HG03175 (cell line): Measurements from ENCODE around the gene CYP26B1.

Experiments
- ATAC-seq: cut with Tn5 transposase; IDR thresholded peaks from one replicate; pipeline ENCODE4 v1.9.1; 2021; ENCODE audit warnings: mild to moderate bottlenecking, moderate library complexity; ENCODE audit not compliant: unreplicated experiment

The CYP26B1 gene

DNA sequence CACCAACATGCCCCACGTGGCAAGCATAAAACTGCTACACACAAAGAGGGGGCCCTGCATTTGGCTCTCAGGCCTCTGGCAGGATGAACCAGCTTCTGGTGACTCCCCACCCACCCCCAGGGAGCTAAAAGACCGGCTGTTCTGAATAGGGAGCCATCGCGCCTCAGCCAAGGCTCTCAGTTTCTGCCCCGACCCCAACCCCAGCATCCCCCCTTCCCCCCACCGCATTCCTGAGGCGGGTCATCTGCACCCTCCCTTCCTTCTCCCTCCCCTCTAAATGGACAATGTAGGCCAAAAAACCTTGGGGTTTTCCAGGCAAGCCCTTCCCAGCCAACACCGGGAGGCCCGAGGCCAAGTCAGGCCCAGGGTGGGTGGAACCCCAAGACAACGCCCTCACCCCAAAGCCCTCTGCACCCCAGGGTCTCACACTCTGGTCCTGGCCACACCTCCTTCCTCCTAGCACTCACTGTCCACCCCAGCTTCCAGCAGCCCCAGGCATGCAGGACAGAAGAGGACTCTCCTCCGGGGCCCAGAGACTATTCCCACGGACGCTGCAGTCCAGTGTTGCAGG lies 5.7 kb downstream of the CYP26B1 start:
- no peak for ATAC-seq

DNA sequence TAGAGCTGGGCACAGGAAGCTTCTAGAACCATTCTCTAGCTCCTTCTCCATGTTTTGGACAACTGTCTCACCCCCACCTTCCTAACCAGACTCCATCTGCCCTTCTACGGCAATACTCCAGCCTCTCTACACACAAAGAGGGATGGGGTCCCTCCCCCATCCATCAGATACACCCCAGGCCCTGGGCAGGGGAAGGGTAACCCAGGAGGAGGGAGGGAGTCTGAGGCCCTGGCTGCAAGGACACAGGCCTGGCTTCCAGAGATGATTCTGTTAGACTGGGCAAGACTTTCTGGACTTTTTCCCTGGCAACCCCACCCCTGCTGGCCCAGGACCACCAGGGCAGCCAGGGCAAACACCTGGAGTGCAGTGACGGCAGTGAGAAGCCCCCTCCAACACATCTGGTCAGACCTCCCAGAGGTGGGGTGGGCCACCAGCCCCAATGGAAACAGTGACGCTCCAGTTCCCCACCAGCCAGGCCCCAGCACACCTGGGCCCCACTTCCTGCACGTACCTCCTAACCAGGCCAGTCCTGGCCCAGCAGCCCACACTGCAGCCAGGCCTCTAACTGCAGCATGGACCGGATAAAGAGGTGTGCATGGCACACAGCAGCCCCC lies 6.5 kb downstream of the CYP26B1 start:
- no peak for ATAC-seq

DNA sequence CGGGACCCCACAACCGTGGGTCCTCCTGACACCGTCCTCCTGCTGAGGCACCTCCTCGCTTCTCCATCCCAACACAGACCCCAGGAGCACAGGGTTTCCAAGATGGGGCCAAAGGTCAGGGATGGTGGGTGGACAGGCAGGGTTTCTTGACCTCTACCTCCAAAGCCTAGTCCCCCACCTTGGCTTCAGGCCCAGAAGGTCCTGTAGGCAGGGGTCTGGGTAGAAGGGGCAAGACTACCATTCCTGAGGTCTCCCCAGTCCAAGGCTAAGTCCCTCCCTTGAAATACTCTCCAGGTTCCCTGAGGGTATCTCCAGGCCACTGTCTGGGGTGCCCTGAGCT lies 7.1 kb downstream of the CYP26B1 start:
- ATAC-seq = no peak

DNA sequence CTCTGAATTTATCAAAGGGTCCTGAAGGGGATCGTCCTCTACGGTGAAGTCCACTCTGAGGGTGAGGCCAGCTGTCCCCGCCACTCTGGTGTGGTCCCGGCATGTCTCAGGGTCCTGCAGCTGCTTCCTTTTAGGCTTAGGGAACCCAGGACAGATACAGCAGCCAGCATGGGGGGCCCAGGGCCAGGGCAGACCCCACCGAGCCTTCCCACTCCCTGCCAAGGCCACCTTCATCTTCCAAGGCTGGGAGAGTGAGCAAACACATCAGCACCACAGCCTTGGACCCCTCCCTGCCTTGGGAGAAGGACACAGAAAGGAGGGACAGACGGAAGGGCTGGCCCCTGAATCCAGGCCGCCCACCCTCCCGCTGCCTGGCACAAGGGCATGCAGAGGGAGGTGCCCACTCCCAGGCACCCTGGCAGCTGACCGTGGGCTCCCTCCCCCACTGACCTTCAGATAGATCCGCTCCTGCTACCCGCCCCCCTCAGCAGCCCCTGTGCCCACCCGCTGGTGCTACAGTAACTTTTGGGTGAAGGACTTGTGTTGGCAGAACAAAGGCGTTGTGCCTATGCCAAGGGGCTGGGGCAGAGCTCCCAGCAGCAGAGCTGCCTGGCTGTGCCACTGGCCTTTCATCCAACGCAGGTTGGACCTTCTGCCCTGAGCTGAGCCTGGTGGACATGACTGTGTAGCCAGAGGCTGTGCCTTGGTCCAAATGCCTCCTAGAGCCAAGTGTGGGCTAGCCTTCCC lies 7.6 kb downstream of the CYP26B1 start:
- no peak for ATAC-seq

DNA sequence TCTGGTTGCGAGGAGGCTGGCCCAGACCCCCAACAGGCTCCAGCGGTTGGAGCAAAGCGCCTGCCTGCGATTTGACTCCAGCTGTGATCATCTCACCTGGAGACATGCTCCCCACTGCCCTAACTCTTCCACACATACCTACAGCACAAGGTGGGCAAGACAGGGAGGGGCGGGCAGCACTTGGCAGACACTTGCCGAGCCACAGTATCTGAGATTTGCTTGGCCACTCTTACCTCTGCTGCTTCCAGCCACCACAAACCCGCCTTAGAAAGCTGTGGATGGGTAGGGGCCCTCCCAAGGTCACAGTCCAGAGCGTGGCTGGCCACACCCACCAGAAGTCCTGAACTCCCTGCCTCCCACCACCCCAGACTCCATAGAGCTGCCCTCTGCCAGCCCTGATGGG lies 8.2 kb downstream of the CYP26B1 start:
- ATAC-seq = no peak

DNA sequence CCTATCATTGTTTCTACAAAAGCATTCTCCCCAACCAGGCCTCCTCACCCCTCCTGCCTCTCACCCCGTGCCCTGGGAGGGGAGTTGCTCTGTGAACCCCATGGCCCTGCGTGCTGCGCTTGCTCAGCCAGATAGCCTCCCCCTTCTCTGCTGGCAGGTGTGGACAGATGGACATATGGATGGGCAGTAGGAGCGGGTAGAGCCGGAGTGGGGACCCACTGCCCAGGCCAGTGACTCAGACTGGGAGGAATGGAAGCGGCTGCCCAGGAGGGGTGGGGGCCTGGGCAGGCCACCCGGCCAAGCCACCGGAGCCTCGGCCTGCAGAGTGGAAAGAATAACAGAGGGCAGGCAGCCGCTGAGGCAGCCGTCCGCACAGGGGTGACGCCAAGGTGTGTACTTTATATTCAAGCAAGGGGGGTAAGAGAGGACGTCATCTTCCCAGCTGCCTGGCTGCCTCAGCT lies 8.7 kb downstream of the CYP26B1 start:
- no peak for ATAC-seq

DNA sequence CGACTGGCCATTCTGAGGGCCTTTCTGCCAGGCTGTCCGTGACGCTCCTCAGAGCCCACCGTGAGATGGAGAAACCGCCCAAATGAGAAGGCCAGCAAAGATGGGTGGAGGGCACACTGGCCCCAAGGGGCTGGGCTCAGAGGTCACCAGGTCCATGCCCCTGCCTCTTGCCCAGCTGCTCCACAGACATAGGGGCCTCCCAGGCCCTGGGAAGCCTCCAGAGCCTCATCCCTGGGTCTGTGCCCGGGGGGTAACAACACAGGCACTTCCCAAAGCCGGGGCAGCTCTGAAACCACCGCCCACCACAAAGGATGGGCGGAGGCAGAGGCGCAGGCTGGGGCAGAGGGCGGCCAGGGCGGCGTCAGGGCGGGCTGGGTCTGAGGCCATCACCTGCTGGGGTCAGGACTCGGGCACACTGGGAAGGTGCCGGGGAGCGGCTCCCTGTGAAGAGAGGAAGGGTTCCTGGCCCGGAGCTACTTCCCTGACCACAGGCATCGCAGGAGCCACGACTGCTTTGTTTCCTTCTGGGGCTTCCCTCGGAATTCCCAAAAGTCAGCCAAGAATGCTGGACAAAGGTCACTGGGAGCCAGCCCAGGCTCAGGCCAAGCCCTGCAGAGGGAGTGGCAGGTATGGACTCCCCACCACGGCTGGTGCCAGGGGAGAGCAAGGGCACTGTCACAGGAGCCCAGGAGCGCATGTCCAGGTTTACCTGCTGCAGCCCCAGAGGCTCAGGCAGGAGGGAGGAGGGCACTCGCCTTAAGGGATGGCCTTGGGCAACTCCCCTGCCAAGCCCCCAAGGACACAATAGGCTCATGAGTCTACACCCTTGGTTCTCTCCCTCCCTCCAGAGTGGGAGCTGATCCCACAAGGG lies 9.4 kb downstream of the CYP26B1 start:
- ATAC-seq = no peak

DNA sequence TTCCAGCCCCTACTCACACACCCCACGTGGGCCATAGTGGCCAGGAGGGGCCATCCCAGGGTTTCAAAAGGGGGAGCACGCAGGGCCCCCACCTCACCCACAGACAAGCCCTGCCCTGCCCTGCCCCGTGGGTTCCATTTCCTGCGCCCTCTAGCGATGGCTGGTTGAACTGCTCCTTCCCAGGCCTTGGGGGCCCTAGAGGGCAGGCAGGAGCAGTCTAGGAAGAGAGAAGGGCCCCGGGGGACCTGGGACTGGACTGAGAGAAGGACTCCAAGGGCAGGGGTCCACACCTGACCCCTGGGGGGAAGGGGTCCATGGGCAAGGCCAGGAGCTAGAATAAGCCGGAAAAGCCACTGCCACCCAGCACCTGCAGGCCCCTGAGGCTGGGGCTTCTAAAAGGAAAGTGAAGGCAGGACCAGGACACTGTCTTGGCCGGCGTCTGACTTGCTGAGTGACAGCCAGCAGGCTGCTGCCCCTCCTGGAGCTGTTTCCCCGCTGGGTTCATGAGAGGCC lies 10.1 kb downstream of the CYP26B1 start:
- peak; percentile 78 for ATAC-seq

DNA sequence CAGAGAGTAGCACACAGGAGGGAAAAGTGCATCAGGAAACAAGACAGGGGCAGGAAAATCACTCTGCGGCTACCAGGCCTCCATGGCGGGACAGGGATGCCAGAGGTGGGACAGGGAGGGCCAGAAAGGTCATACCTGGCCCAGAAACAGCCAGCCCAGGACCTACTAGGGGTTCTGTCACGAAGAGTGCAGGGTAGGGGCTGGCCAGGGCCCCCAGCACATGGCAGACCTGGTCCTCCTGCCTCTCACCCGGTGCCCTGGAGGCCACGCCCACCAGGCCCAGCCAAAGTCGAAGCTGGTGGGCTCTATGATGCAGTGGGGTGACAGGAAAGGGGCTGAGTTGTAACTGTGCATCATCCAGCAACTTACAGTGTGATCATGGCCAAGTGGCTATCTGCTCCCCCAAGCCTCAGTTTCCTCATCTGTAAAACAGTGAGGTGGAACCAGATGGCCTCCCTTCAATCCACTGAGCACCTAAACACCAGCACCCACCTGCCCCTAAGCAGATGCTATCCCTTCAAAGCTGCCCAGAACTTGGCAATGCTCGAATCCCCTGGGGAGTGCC lies 10.6 kb downstream of the CYP26B1 start:
- peak; percentile 13 for ATAC-seq

DNA sequence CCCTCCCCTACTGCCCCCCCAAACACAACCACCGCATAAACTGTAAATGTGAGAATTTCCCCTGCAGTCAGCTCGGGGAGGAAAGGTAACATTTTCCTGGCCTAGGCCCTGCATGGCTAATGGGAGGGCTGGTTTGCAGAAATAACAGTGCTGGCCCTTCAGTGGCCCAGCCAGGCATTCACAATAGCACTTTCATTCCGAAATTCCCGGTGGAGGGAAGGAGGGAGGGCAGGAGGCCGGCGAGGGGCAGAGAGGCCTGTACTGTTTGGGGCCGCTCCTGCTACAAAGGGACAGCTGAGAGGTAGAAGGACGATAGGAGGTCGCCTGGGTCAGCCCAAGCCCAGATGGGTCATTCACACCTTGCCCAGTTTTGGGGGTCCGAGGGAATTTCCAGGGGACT lies 11.3 kb downstream of the CYP26B1 start:
- no peak for ATAC-seq

DNA sequence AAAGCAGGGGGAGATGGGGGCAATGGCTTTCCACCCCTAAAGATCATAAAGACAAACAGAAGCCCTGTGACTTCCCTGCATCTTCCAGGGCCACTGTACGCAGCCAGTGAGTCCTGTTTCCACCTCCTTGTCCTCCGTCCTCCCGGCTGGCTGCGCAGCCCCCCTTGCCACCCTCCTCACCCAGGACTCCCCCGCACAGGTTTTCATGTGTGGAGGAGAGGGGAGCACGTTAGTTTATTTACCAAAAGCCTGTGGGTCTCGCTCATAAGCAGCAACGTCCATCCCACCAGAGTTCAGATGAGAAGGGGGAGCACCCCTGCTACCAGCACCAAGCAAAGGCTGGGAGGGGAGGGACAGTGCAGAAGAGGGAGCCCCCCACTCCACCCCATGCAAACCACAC lies 11.7 kb downstream of the CYP26B1 start:
- no peak for ATAC-seq

DNA sequence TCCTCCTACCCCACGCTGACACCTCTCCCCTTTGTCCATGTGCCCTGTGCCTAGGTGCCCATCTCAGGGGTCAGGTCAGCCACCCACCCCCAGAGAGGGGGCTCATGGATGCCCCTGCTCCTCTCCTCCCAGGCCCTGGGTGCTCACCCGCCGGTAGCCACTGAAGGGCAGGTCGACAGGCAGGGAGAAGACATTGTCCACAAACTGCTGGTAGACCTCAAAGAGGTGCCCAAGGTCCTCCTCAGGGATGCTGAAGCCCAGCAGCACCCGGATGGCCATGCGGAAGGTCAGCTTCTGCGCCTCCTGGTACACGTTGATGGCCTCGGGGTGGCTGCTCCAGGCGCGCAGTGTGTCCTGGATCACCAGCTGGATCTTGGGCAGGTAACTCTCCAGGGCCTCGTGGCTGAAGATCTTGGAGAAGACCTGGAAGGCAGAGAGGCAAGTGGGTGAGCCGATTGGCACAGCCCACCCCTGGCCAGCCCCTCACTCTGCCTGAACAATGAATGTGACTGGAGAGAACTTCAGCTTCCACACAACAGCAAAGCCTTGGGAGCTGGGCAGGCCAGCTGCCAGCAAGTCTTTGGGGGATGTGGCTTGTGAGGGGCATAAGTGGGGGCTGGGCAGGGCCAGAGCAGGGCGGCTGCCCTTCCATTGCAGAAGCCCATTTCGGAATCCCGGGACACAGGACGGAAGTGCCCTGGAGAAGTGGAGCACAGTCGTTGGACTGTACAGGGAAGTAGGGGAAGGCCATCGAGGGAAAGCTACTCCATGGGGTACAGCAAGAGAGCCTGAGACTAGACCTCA lies 12.5 kb downstream of the CYP26B1 start:
- ATAC-seq = no peak

DNA sequence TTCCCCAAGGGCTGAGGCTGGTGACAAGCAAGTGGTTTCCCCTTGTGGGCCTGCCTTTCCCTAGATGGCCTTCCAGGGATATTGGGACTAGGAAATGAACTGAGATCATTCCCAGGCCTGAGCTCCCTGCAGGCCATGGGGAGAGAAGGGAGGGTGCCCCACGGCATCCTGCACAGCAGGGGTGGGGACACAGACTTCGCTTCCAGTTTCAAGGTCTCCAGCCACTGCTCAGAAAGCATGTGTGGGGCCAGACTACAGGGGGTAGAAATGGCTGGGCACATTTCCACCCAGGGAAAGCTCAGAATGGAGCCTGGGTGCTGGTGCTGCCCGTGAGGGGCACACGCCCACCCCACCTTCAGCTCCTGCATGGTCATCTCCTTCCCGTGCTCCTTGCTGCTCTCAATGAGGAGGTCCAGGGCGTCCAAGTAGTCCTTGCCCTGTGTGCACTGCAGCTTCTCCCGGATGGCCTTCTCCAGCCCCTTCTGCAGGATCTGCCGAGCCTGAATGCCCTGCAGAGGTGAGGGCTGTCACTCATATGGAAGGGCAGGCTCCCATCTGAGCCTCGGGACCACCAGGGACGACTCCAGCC lies 13.2 kb downstream of the CYP26B1 start:
- no peak for ATAC-seq

DNA sequence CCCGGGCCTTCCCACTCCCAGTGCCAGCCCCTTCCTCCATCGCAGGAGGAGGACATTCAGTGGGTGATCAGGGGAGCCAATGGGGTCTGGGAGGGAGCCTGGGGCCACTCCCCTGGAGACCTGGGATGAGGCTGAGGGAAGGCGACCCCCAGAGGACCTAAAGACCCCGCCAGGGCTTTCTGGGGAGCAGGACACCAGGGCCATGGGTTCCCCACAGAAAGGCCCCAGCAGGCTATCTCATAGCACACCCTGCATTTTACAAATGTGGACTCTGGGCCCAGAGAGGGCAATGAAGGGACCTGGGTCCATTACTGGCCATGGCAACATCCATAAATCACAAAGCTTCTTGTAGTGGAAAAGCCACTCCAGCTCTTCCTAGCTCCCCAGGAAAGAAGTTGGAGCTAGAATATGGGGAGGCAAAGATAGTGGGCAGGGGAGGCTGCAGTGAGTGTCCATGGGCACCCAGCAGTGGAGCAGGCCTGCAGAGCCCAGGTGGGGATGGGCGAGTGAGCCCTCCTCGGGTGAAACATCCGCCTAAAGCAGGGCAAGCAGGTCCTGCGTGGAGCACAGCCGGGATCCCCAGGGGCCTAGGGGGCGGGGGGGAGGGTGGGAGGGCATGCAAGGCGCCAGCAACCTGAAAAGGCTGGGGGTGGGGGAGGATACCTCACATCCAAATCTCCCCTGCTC lies 13.8 kb downstream of the CYP26B1 start:
- no peak for ATAC-seq

DNA sequence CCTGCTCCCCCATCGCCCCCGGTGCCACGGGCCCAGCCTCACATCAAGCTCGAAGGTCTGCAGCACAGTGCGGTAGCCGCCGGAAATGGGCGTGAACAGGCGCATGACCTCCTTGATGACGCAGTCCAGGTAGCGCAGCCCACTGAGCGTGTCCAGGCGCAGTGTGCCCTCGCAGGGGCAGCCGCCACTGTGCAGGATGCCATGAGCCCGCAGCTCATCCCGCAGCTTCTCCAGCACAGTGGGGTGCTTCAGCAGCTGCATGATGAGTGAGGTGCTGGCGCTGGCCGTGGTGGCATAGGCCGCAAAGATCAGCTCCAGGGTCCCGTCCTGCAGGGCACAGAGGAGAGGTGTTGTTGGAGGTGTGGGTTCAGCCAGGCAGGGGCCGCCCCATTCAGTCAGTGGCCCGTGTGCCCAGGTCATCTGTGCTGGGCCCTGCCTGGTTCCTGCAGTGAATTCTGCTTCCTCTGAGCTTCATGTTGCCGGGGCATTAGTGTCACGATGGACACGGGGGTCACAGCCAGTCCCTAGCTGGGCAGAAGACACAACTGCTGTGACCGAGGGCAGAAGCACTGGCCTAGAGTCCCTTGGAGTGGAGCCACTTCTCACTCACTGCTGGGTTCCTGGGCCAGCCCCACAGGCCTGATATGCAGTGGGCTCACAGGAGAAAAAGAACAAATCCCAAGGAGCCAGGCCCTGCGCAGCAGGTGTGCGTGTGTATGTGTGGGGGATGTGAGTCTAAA lies 14.5 kb downstream of the CYP26B1 start:
- ATAC-seq = no peak

DNA sequence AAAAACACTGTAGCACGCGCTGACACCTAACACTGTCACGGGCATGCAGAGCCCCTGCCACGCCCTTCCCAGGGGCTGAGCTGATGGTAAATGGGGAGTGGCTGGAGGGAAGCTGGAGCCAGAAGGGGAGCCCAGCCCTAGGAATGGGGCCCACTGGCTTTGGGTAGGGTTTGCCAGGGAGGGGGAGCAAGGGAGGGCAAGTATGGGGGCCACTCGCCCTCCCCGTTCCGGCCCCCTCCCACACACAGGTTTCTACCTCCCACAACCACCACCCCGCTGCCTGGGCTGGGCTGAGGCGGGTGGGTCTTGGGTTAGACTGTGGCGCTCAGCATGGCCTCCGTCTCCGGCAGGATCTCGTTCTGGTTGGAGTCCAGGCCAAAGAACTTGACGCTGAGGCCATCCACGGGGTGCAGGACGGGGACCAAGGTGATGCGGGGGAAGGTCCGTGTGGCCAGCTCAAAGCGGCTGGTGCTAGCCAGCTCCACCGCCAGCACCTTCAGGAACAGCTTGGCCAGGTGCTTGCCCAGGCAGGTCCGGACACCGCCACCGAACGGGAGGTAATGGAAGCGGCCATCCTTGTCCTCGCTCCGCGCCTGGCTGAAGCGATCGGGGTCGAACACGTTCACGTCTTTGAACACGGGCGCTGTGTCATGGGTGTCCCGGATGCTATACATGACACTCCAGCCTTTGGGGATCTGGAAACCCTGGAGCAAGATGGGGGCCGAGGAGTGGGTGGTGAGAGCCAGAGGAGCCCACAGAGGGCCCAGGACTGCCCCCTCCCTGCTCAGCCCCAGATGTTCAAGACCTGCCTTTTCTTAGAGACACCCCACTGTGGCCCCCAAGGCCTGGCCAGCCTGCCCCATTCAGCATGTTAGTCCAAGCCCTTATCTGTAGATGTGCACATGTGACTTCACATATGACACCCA lies 15.5 kb downstream of the CYP26B1 start:
- no peak for ATAC-seq

DNA sequence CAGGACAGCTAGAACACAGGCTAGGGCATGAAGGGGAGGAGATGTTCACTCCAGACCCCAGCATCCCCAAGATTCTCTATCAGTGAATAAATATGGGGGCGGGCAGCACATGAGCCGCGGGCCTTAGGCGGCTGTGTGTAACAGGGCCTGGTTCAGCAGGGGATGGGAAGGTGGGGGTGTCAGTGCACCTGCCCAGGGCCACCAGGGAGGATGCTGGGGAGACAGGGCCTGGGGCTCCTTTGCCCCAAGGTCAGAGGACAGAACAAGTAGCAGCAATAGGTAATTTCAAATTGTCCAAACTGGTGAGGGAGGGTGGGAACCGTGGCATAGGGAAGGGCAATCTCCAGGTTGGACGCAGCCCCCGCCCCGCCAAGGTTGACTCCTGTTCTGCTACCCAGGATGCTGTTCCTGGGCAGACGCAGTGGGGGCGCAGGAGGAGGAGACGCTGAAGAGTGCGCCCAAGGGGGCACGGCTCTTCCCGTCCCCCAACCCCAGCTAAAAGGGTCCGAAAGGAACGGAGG lies 16.2 kb downstream of the CYP26B1 start:
- ATAC-seq = no peak
